CD4-positive, alpha-beta T cell treated with Interferon gamma for 1 hour (primary cell): ENCODE data around the gene IGLON5.

ENCODE experiments used
- DNase-seq: peaks from one replicate; pipeline ENCODE4 v3.0.0-alpha.2; 2020

The IGLON5 gene

DNA sequence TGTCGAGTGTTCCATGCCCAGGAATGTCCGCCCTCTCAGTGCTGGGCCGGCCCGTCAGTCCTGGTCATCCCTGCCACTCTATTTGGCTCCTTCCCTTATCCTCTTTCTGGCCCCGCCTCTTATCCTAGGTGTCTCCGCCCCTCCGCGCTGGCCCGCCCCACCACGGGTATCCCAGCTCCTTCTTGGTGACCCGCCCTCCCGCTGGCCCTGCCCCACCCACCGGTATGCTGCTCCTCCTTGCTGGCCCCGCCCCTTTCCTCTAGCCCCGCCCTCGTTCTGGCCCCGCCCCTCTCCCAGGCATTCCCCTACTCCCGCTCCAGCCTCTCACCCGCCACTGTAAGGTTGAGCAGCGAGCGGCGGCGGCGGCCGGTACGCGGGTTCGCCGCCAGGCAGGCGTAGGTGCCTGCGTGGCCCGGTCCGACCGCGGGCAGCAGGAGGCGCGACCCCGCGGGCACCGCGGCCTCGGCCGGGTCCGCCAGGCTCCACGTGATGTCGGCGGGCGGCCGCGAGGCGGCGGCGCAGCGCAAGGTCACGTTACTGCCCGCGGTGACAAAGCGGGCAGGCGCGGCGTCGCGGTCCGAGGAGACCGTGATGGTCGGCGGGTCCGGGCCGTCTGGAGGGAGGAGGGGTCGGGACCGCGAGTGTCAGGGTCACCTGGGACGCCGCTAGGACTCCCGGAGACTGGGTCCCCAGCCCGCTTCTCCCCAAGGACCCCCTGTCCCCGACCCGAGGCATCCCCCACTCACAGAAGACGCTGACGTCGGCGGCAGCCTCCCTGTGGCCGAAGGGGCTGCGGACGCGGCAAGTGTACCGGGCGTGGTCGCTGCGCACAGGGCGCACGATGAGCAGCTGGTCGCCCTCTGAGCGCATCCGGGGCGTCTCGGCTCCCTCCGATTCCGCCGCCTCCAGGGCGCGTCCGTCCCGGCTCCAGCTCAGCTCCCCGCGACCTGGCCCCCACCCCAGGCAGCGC, 28.5 kb downstream of the IGLON5 start:
- peak; percentile 93 for DNase-seq

DNA sequence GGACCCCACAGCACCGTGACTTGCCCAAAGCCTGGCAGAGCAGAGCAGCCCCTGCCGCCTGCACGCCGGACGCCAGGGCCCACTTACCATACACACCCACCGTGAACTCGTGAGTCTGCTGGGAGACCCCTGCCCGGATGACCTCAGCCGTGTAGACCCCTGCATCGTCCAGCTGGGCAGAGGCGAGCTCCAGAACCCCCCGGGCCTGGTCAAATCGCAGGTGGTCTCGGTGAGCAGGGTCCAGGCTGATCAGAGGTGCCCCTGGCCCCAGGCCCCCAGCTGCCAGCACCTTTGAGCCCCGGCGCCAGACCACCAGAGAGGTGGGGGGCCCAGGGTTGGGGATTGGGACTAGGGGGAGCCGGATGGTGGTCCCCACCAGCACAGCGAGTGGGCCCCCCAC, 29.6 kb downstream of the IGLON5 start:
- DNase-seq: no peak

DNA sequence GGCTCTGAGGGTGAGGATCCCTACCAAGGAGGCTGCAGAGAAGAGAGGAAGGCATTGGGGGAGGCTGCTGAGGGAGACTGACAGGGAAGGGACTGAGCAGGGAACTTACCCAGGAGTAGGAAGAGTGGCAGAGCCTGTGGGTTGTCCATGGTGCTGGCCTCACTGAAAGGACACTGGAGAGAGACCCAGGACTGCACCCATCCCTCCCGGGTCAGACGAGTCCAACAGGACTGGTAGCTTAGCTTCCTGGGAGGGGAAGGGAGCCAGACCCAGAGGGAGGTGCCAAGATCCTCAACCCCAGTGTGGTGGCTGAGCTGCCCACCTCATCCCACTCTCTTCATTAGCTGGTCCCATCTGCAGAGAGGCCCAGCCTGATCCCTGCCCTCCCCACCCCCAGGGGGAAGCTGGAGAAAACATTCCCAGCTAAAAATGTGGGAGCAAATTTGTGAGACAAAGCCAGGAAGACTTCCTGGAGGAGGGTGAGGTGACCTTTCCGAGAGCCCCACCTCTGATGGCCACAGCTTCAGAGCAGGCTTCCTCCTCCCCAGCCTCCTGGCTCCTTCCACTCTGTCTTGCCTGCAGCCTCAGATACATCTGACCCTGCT, 30.6 kb downstream of the IGLON5 start, which contains the start of gene VSIG10L:
Gene VSIG10L, minus strand, starts transcription at position 164 of the 605 bp plus-strand sequence. Its CDS starts 15 bp downstream, at position 149.
- no peak for DNase-seq

DNA sequence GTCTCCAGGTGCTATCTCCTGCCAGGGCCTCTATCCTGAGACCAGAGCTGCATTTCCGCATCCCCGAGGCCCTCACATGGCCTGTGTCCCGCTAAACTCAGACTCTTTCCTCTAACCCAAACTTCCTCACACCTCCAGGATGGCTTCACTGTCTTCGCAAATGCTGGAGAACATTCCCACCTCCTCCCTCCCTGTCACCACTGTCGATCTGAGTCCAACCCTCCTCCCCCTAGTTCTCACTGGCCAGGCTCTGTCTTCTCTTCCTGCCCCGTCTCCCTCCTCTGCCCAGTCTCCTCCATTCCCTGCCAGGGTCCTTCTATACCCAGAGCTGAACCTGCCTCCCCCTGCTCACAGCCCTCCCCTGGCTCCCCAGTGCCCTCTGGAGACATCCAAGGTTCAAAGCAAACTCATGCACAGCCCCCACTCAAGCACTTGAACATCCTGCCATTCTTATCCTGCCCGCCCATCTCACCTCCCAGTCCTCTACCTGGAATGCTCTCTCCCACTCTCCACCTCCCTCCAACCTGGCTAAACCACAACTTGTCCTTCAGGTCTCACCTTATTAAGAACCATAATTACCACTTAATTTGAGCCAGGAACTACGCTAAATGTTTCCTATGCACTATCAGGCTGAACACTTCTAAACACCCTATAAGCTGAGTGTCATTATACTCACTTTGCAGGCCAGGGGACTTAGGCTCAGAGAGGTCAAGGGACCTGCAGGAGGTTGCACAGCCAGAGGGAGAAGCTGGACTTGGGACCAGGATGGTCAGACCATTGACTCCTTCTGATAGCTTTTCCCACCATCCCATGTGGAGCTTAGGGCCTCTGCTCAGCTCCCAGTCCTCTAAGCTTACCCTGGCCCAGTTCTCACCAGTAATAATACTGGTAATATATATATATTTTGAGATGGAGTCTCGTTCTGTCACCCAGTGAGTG, 31.5 kb downstream of the IGLON5 start:
- no peak for DNase-seq

DNA sequence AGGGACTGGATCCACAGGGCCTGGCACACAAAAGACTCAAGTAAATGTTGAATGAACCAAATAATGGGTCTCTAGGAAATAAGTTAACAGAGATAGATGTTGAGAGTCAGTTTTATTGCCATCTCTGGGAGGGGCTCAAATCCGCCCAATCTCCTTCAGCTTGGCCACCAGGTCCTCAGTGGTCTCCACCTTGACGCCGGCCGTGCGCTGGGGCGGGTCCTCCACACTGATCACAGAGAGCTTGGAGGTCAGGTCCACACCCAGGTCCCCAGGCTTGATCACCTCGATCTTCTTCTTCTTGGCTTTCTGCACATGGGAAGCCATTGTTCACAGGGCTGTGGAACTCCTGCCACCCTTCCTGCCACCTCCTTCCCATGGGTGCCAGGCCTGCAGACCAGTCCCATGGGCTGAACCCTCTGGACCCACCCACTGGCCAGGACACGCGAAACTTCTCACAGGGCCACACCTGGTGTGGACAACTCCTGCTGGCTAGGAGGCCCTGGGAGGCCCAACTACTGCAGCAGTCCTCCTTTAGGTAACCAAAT, 33.7 kb downstream of the IGLON5 start:
- no peak for DNase-seq

DNA sequence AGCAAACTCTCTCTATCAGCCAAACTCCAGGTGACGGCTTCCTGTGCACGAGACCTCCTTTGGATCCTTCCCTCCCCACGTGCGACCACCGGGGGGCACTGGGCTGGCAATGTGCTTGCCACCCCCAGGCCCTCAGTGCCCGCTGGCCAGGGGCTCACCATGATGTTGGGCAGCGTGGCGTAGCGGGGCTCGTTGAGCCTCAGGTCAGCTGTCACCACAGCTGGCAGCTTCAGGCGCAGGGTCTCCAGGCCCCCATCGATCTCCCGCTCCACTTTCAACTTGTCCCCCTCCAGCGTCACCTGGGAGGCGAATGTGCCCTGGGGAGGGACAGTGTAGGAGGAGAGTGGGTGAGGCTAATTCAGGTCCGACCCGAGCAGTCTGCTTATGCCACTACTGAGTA, 35.3 kb downstream of the IGLON5 start:
- DNase-seq: no peak

DNA sequence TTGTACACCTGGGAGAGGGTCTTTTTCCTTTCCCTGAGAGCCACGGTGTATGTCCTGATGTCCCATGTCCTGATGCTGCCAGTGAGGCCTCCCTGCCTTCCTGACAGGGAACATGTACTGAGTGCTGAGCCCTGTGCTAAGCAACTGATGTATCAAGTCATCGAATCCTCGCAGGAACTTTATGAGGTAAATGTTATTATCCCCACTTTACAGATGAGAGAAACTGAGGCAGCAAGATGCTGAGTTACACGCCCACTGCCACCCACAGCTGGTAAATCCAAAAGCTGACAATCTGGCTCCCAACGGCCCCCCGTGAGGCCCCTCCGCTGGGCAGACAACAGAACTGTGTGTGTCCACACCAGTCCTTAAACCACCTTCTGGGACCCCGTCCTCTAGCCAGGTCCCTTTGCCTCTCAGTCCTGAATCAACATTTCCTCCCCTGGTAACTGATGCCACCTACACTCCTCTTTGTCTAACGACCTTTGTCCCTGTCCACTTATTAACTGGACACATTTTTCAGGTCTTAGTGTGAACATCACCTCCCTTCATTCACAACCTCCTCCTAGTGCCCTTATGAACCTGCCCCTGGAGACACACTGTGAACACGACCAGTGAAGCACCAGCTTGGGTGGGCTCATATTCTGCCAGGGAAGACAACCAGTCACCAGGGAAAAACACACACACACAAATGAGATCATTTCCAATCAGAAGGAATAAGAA, 35.9 kb downstream of the IGLON5 start:
- DNase-seq: no peak

DNA sequence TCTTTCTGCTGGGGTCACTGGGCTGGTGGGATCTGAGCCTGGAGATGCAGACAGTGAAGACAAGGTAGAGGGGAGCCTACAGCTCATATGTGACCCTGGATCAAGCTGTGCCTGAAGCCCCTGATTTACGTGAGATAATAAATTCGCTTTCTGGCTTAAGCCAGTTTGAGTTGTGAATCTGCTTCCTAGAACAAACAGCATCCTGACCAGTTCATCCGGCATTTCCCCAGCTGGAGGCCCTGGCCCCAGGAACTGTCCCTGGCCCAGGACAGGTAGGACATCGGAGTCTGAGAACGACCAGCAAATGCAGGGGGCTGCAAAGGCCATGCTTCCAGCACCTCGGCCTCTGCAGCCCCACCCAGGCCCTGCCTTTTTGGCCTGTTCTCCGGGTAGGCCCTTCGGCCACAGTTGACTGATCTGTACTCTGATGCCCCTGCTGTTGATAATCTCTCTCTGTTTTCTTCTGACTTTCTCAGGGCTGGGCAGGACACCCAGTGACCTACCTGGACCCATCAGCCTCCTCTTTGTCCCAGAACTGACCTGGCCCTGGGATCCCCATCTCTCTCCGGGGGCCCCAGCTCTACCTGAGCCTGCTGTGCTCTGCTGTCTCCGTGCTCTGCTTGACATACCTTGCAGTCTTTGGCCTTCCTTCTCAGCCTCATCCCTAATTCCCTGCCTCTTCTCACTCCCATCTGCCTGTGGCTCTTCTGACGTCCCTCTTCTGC, 40.0 kb downstream of the IGLON5 start:
- no peak for DNase-seq

DNA sequence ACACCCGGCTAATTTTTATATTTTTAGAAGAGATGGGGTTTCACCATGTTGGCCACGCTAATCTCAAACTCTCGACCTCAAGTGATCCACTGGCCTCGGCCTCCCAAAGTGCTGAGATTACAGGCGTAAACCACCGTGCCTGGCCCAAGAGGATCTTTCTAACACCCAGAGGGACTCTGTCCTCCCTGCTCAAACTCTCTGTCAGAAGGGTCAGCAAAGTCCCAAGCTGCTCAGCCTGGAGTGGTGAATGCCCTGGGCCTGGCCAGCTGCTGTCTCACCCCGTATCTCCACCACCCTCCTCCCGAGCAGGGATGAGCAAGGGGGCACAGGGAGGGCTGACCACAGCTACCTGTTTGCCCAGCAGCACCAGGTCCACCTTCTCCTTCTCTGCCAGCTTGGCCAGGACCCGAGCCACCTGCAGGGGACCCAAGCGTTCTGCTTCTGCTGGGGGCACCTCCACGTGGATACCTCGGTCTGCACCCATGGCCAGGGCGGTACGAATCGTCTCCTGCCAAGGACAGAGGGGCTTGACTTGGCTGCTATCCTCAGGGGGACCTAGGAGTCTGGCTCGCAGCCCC, 41.4 kb downstream of the IGLON5 start:
- DNase-seq: no peak

DNA sequence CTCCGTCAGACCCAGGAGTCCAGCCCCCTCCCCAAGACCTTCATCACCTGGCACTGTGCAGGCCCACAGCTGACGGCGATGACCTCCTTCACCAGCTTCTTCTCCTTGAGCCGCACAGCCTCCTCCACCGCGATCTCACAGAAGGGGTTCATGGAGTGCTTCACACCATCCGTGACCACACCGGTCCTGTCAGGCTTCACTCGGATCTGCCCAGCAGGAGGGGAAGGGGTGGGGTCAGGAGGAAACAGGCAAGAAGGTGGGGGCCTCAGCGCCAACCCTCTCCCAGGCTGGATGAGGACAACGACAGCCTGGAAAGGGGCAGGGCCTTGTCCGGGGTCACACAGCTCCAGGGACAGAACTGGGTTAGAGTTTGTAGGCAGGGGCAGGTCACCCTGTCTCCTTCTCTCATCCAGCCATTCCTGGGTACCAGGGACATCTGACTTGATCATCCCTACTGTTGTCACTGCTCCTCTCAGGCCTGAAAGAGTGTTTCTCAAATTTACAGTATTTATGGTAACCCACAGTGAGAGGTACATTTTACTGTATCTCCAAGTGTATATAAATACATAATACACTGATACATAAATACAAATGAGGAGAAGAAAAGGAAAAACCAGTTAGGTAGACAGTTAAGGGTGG, 42.8 kb downstream of the IGLON5 start:
- DNase-seq: no peak

DNA sequence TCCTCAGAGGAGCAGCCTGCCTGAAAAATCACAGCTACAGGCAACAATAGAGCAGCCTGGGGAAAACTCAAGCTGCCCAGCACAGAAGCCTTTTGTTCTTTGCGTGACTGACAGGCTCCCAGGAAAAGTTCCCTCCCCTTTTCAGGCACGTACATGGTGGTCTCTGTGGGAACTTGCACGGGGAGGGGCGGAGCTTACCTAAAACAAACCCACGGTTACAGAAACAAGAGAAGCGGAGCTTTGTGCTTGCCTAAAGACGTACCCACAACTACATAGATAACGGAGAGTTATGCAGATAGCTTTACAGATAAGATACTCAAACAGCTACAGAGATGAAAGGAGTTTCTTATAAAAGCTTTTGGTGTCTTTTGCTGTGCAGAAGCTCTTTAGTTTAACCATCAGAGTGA, 43.3 kb downstream of the IGLON5 start:
- peak; percentile 44 for DNase-seq

DNA sequence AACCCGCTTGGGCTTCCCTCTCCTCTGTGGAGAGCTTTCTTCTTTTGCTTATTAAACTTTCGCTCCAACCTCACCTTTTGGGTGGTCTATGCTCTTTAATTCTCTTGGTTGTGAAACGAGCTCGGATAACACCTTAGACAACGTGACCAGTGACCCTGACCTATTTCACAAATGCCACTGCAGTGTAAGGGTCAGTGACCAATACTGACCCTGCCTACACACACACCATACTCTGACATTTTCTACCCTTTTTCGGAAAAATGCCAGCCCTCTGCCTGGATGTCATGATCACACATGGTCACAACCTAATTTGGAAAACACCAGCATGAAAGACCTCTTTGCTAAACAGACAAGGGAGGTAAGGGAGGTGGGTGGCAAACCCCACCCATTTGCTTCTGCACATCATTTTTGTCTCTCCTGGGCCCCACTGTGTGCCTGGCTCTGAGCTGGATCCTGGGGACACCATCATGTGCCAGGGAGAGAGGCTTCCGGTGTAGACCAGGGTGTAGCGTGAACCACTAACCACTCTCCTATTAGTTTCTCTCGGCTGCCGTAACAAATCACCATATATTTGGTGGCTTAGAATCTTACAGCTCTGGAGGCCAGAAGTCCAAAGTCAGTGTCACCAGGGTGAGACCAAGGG, 44.8 kb downstream of the IGLON5 start:
- DNase-seq: no peak

DNA sequence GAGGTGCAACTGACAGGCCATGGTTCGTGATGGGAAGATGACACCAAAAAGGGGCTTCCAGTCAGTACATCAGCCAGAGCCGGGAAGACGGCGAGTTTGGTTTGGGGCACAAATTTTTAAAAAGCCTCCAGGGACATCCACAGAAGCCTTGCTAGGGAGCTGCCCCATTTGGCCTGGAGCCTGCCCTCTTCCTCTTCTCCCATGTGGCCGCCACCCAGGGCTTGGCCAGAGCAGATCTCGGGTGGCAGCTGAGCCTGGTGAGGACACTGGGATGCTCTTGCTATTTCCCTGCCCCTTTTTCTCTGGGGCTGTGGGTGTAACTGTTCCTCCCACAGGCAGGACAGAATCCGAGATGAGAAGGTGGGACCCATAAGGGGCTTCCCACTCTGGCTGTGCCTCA, 46.5 kb downstream of the IGLON5 start:
- no peak for DNase-seq

DNA sequence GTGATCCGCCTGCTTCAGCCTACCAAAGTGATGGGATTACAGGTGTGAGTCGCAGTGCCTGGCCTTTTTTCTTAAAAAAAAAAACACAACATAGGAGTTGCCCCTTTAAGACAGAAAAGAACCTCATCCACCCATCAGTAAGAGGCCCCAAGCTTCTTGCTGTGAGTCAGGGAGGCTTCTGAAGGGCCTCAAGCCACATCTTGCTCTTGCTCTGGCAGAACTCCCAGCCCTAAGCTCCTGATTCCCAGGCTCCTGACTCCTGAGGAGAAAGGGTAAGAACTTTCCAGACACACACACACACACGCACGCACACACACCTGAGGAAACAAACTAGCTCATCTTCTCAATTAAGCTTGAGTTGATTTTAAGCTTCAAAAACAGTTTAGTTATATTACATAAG, 47.9 kb downstream of the IGLON5 start:
- no peak for DNase-seq

DNA sequence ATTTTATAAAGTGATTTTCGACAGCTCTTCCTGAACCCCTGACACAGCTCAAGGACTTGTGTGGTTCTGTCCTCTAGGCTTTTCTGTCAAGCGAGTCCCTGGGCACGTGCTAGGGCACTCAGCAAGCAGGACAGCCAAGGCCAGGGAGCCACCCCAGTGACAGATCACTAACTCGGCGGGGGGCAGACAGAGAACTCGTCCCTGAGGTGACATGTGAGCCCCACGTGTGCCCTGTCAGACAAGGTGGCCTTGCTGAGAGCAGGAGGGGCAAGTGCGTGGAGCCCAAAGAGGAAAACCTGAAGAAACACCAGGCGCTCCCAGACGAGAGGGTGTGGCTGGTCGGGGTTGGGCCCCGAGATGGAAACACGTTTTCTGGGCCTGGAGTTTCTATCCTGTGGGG, 49.8 kb downstream of the IGLON5 start:
- no peak for DNase-seq

DNA sequence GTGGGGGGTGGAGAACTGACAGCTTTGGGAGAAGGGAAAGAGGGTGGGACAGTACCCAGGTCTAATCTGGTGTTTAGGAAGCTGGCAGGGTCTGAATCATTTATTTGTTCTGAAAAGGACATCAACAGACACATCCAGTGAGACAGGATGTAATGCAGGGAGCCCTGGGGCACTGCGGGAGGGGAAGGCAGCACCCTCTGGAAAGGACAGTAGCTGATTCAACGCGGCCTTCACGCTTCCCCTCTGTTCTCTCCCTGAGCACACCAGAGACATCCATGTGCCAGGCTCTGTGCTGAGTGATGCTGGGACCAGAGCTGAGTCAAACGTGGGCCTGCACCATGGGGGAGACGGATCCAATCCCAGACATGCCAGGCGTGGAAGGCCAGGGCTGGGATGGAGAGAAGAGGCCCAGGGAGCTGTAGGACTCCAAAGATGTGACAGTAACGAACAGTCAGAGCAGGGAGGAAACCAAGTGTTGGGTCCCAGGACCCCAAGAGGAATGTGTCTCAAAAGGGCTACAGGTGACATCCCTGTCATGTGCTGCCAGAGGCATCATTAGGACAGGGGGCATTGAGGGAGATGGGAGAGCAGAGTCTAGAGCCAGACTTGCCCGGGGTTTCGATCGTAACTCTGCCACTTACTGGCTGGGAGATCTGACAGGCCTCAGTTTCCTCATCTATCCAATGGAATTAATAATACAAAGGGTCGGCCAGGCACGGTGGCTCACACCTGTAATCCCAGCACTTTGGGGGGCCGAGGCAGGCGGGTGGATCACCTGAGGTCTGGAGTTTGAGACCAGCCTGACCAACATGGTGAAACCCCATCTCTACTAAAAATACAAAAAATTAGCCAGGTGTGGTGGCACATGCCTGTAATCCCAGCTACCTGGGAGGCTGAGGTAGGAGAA, 53.0 kb downstream of the IGLON5 start:
- no peak for DNase-seq

DNA sequence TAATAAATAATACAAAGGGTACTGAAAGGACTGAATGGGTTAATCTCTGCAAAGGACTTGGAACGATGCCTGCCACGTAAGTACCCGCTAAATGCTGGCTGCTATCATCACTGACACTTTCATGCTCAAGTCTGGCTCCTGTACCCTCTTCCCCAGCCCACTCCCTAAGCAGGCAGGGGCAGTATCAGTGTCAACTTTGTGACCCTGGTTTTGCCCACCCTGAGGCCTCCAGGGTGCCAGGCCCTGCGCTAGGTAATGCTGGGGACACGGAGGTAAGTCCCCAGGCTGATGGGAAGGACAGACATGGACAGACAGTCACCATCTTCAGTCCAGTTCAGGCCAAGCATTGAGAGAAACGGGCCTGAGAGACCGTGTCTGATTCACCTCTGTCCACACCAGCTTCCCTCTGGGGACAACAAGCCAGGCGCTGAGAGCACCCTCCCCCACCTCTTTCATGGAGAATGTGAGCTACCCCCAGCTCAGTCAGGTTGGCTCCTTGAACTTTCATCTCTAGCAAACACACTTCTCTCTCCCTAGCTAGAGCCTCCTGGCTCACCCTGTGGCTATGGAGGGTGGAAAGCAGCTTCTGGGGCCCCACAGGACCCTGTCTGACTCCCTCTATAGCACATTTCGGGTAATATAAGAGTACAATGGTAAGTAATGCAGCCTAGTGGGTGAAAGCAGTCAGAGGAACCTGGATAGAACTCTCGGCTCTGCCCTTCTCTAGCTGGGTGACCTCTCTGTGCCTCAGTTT, 53.9 kb downstream of the IGLON5 start:
- DNase-seq: no peak

DNA sequence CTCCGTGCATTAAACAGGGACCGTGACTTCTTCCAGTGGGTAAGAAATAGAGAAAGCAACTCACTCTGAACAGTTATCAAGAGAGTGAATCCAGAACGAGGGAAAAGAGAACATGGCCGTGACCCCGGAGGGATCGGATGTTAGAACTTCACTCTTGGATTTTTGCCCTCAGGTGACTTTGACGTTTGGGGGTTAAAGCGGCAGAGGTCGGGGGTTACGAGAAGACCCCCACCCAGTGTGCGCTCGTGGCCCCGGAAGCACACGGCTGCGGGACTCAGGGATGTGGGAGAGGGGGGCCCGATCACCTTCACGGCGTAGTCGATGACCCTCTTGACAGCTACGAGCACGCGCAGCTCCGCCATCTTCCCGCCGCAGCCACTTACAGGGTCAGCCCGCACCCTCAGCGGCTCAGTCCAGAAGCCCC, 54.5 kb downstream of the IGLON5 start, which contains the start of gene ETFB:
Gene ETFB, minus strand, starts transcription at position 424 of the 424 bp plus-strand sequence. Its CDS starts 62 bp downstream, at position 362.
- DNase-seq: no peak
